Measurements from ENCODE around the gene APBB2.

- TF ChIP-seq CTCF (IDR thresholded peaks at IDR 0.05; ENCODE audit: control extremely low read depth in 1 of 3, insufficient read depth in 1 of 3, low read depth in 1 of 3, low read length in 3 of 3) (no peak), E2F6 (IDR thresholded peaks at IDR 0.05) (no peak; the same call in 1 of the 2 replicates), CBX8 (IDR thresholded peaks at IDR 0.05; ENCODE audit: borderline replicate concordance, low read depth, low read length) (no peak), POLR2A (IDR thresholded peaks at IDR 0.05; ENCODE audit: control extremely low read depth in 1 of 2, low read depth in 2 of 2, low read length in 2 of 2) (peak; percentile 99), HDAC2 (IDR thresholded peaks at IDR 0.05; ENCODE audit: borderline replicate concordance in 1 of 2, low read depth in 2 of 2, low read length in 2 of 2) (no peak), EZH2 (IDR thresholded peaks at IDR 0.05; ENCODE audit: low read depth, low read length, severe bottlenecking) (no peak), RXRA (IDR thresholded peaks at IDR 0.05; ENCODE audit: insufficient read depth, low read depth, low read length) (no peak), RAD21 (IDR thresholded peaks at IDR 0.05 in 1 of 2, conservative IDR thresholded peaks at IDR 0.05 in 1 of 2; ENCODE audit: low read depth in 2 of 2, low read length in 2 of 2) (0 out of 4 replicates have a peak, but pooled peaks of 1 of the 2 experiments have one; percentile 1), BRCA1 (IDR thresholded peaks at IDR 0.05; ENCODE audit: low read depth, low read length) (peak; percentile 72), SUZ12 (IDR thresholded peaks at IDR 0.05; ENCODE audit: low read length) (no peak), POLR2AphosphoS5 (IDR thresholded peaks at IDR 0.05; ENCODE audit: low read depth, low read length) (peak; percentile 97)
These were observed 42.5 kb upstream of the APBB2 start, which contains the start of gene UCHL1 for GRCh38 chr4:41256740-41257256.

All from H1 (cell line).